Chondrocyte (in vitro differentiated cells): ENCODE results near the gene SNAP91. TPM values are rescaled to one million over a fixed set of nuclear protein-coding genes. Genes with fewer than 3 reads are reported as not detected.
A peak's percentile ranks its signal among the peaks of the same experiment; 100 is the strongest.

Source experiments
- DNase-seq: peaks from one replicate; pipeline ENCODE4 v3.0.0; 2021; ENCODE audit warnings: mixed read lengths, low spot score
- H3K27ac Mint-ChIP-seq: one replicate; pipeline ENCODE4 v1.8.0; 2021; ENCODE audit warnings: mild to moderate bottlenecking, moderate library complexity, mixed read lengths; ENCODE audit not compliant: unreplicated experiment
- H3K27me3 Mint-ChIP-seq: 2 replicates; pipeline ENCODE4 v1.8.0; 2021; ENCODE audit warnings: low read depth, mixed read lengths
- H3K36me3 Mint-ChIP-seq: 2 replicates; pipeline ENCODE4 v1.8.0; 2021; ENCODE audit warnings: low read depth, mixed read lengths
- H3K4me1 Mint-ChIP-seq: 2 replicates; pipeline ENCODE4 v1.8.0; 2021; ENCODE audit warnings: low read depth, mild to moderate bottlenecking, mixed read lengths
- H3K4me3 Mint-ChIP-seq: one replicate; pipeline ENCODE4 v1.8.0; 2021; ENCODE audit warnings: mild to moderate bottlenecking, moderate library complexity, mixed read lengths; ENCODE audit not compliant: unreplicated experiment
- H3K9me3 Mint-ChIP-seq: 2 replicates; pipeline ENCODE4 v1.8.0; 2021; ENCODE audit warnings: low read depth, mixed read lengths
- CTCF ChIP-seq: fragments of 200-600 bp; sonication (generic); IDR thresholded peaks from 2 replicates; pipeline ENCODE4 v1.5.0; 2021; ENCODE audit warnings: antibody characterized with exemption, mild to moderate bottlenecking, moderate library complexity
- total RNA-seq: library from RNA; stranded (reverse); gene quantifications from 3 replicates; pipeline ENCODE4 v1.2.1, GENCODE V29; 2021

Gene SNAP91
- total RNA-seq, 1 donor from 2014 or later, result 0.20 TPM

GRCh38 chr6:83509441-83509840, 199.5 kb downstream of the SNAP91 start:
- no peak for DNase-seq
- H3K9me3 Mint-ChIP-seq, result no peaks in the 10 kb centered on the region
- peak overlapping the region; percentile 17 for H3K27ac Mint-ChIP-seq
- H3K27me3 Mint-ChIP-seq, result no peaks in the 10 kb centered on the region
- no peaks in the 10 kb centered on the region for H3K36me3 Mint-ChIP-seq
- no peak for TF ChIP-seq CTCF
- no peak overlapping the region for H3K4me3 Mint-ChIP-seq
- peaks cover 42% of the 10 kb centered on the region for H3K4me1 Mint-ChIP-seq

- no peak overlapping the region for H3K4me3 Mint-ChIP-seq
- H3K9me3 Mint-ChIP-seq, result peaks cover 4% of the 10 kb centered on the region
- no peaks in the 10 kb centered on the region for H3K36me3 Mint-ChIP-seq
- peaks cover 8% of the 10 kb centered on the region for H3K4me1 Mint-ChIP-seq
- no peak for DNase-seq
- H3K27me3 Mint-ChIP-seq, result peaks cover 4% of the 10 kb centered on the region
- TF ChIP-seq CTCF, result no peak
- no peak overlapping the region for H3K27ac Mint-ChIP-seq
Observed at GRCh38 chr6:83505356-83505755, 203.5 kb downstream of the SNAP91 start.

Other genes starting within 250 kb of the SNAP91 start
- gene PRSS35, start 196.6 kb downstream of the SNAP91 start, total RNA-seq, result 61.6 to 200 TPM (median 197 TPM) in 3 replicates
- gene RIPPLY2, start 144.3 kb upstream of the SNAP91 start, total RNA-seq, result not detected in 3 replicates
- 13.0 to 15.6 TPM (median 13.6 TPM) in 3 replicates for gene CYB5R4, start 150.6 kb upstream of the SNAP91 start, total RNA-seq